ENCODE results near the gene GABARAPL2. TPM values are rescaled to one million over a fixed set of nuclear protein-coding genes. Genes with fewer than 3 reads are reported as not detected.
"Not testable (repeated sequence)": the region's sequence is repeated elsewhere in the genome, so short reads cannot be mapped to it uniquely, and the experiment has no call there.

GABARAPL2 gene
- polyA plus RNA-seq, 3 donors, result 84.3 to 302 (median 280) TPM

DNA sequence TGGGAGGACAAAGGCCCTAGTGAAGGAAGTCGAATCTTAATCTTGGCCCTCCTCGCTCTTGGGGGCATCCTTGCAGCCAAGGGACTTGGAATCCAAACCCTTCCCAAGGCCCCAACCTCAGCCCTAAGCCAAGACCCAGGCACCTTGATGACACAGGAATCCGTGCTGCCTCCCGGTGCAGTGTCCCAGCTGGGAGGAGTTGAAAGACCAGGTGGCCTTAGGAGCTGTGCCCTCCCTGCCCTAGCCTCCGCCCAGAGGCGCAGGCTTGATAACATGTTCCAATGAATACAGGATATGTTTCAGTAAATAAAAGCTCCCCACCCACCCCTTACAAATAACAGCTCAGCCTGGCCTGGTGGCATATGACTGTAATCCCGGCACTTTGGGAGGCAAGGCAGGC is 30.3 kb upstream of the GABARAPL2 start, which contains the start of gene CHST5:
TSS of gene CHST5 (minus strand) at position 208 of the 400 bp plus-strand sequence. CDS start 5,724 bp downstream, outside the sequence.
- Histone ChIP-seq H4K20me1 (ENCODE audit: insufficient read depth, low read length) (no peaks in the 10 kb centered on the region), H3K4me2 (replicated peaks; ENCODE audit: extremely low read depth, low read length, poor library complexity, severe bottlenecking) (no peak within 1 kb of the TSS), H3K9ac (ENCODE audit: insufficient read depth, low read length, poor library complexity, severe bottlenecking) (no peak within 1 kb of the TSS), H3K27ac (ENCODE audit: low read depth in 1 of 2, low read length in 2 of 2) (no peak within 1 kb of the TSS), H3K9me3 (replicated peaks in 1 of 2; ENCODE audit: control insufficient read depth in 1 of 2, insufficient read depth in 1 of 2, low read length in 2 of 2) (no peaks in the 10 kb centered on the region), H3K4me3 (replicated peaks in 1 of 3; ENCODE audit: low read depth in 2 of 3, low read length in 3 of 3) (no peak within 1 kb of the TSS), H3K27me3 (ENCODE audit: control insufficient read depth in 2 of 2, insufficient read depth in 2 of 2, low read length in 2 of 2) (no peaks in the 10 kb centered on the region), H3K36me3 (replicated peaks in 1 of 2; ENCODE audit: control insufficient read depth in 1 of 2, insufficient read depth in 2 of 2, low read length in 2 of 2) (no peaks in the 10 kb centered on the region), H2AFZ (ENCODE audit: insufficient read depth, low read depth, low read length, poor library complexity, severe bottlenecking) (no peak within 1 kb of the TSS), H3K4me1 (ENCODE audit: control insufficient read depth in 1 of 2, insufficient read depth in 2 of 2, low read length in 2 of 2) (no peaks in the 10 kb centered on the region), H3K79me2 (ENCODE audit: insufficient read depth, low read length) (no peaks in the 10 kb centered on the region)
- Mint-ChIP-seq H3K4me1 (no peaks in the 10 kb centered on the region), H3K27me3 (ENCODE audit: low read depth in 3 of 3) (peaks cover 0 to 4% (median 4%) of the 10 kb centered on the region in 3 donors), H3K4me3 (no peak within 1 kb of the TSS), H3K36me3 (no peaks in the 10 kb centered on the region), H3K27ac (no peak within 1 kb of the TSS), H3K9me3 (peaks cover 0 to 2% (median 0%) of the 10 kb centered on the region in 7 donors)
- WGBS (ENCODE audit: insufficient coverage), result 100% methylated on average over 4 of the region's 7 CpGs
- no peak for DNase-seq
- TF ChIP-seq, protein P1, sequence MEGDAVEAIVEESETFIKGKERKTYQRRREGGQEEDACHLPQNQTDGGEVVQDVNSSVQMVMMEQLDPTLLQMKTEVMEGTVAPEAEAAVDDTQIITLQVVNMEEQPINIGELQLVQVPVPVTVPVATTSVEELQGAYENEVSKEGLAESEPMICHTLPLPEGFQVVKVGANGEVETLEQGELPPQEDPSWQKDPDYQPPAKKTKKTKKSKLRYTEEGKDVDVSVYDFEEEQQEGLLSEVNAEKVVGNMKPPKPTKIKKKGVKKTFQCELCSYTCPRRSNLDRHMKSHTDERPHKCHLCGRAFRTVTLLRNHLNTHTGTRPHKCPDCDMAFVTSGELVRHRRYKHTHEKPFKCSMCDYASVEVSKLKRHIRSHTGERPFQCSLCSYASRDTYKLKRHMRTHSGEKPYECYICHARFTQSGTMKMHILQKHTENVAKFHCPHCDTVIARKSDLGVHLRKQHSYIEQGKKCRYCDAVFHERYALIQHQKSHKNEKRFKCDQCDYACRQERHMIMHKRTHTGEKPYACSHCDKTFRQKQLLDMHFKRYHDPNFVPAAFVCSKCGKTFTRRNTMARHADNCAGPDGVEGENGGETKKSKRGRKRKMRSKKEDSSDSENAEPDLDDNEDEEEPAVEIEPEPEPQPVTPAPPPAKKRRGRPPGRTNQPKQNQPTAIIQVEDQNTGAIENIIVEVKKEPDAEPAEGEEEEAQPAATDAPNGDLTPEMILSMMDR (IDR thresholded peaks at IDR 0.05), result no peak
- intact Hi-C loops (cut with micrococcal nuclease), result no loop called here

DNA sequence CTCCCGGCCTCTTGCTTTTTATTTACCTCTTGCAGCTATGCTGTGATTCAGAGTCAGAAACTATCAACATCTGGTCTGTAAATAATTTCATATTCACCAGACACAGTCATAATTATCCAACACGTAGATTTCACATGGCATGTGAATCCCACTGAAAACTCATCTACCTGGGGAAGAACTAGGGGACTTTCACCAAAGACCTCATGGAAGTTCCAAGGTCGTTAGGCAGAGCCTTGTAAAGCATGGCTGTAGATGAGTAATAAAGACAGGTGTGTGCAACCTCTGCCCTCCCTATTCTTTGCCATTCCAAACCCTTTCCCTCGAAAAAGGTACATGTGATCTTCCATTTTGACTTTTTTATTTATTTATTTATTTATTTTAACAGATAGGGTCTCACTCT is 28.4 kb upstream of the GABARAPL2 start:
- Histone ChIP-seq H3K4me2 (replicated peaks; ENCODE audit: extremely low read depth, low read length, poor library complexity, severe bottlenecking) (no peak overlapping the region), H3K79me2 (ENCODE audit: insufficient read depth, low read length) (no peaks in the 10 kb centered on the region), H3K4me3 (replicated peaks in 1 of 3; ENCODE audit: low read depth in 2 of 3, low read length in 3 of 3) (no peak overlapping the region), H3K27ac (ENCODE audit: low read depth in 1 of 2, low read length in 2 of 2) (no peak overlapping the region), H4K20me1 (ENCODE audit: insufficient read depth, low read length) (no peaks in the 10 kb centered on the region), H3K36me3 (replicated peaks in 1 of 2; ENCODE audit: control insufficient read depth in 1 of 2, insufficient read depth in 2 of 2, low read length in 2 of 2) (no peaks in the 10 kb centered on the region), H2AFZ (ENCODE audit: insufficient read depth, low read depth, low read length, poor library complexity, severe bottlenecking) (no peak overlapping the region), H3K4me1 (ENCODE audit: control insufficient read depth in 1 of 2, insufficient read depth in 2 of 2, low read length in 2 of 2) (no peaks in the 10 kb centered on the region), H3K27me3 (ENCODE audit: control insufficient read depth in 2 of 2, insufficient read depth in 2 of 2, low read length in 2 of 2) (no peaks in the 10 kb centered on the region), H3K9ac (ENCODE audit: insufficient read depth, low read length, poor library complexity, severe bottlenecking) (no peak overlapping the region), H3K9me3 (replicated peaks in 1 of 2; ENCODE audit: control insufficient read depth in 1 of 2, insufficient read depth in 1 of 2, low read length in 2 of 2) (no peaks in the 10 kb centered on the region)
- intact Hi-C loops (cut with micrococcal nuclease), result no loop called here
- 83% methylated on average over 1 of the region's 4 CpGs for WGBS (ENCODE audit: insufficient coverage)
- TF ChIP-seq, protein P1 (IDR thresholded peaks at IDR 0.05), result no peak
- H3K27ac Mint-ChIP-seq, result no peak overlapping the region
- no peaks in the 10 kb centered on the region for H3K4me1 Mint-ChIP-seq
- no peaks in the 10 kb centered on the region for H3K36me3 Mint-ChIP-seq
- no peak overlapping the region for H3K4me3 Mint-ChIP-seq
- H3K27me3 Mint-ChIP-seq (ENCODE audit: low read depth in 3 of 3), result peaks cover 0 to 3% (median 0%) of the 10 kb centered on the region in 3 donors
- no peak for DNase-seq
- H3K9me3 Mint-ChIP-seq, result peaks cover 0 to 2% (median 0%) of the 10 kb centered on the region in 7 donors

DNA sequence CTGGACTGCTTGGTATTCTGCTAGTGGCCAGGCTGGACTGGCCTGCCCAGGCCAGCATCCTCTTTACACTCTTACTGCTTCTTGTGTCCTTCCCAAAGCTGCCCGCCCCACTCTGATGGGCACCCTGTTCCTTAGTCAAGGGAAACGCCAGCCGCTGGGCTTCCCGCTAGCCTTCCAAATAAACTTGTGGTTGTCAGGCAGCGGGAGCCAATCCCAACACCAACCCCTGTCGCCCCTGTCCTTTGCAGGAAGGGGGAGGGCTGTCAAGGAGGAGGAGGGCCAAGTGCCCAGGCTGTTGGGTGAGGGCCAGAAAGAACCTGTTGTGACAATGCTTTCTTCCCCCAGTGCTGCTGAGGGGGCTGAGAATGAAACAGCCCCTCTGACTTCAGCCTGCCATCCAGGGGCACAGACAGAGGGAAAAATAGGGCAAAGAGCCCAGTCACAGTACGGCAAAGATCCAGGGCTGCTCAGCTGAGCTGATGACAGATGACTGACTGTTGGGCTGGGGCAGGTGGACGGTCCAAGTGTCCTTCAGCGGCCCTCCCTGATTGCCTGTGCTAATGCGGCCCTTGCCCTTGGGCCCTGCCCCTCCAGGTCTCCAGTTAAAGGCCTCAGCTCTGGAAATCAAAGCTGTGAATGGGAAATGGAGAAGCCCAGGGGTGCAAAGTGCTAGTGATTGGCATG is 27.2 kb upstream of the GABARAPL2 start:
- H3K4me3 ChIP-seq (replicated peaks in 1 of 3; ENCODE audit: low read depth in 2 of 3, low read length in 3 of 3); H3K4me1 ChIP-seq (ENCODE audit: control insufficient read depth in 1 of 2, insufficient read depth in 2 of 2, low read length in 2 of 2); H3K27ac Mint-ChIP-seq; intact Hi-C loops (cut with micrococcal nuclease); H3K36me3 Mint-ChIP-seq; H3K4me3 Mint-ChIP-seq; H3K27me3 ChIP-seq (ENCODE audit: control insufficient read depth in 2 of 2, insufficient read depth in 2 of 2, low read length in 2 of 2); H3K79me2 ChIP-seq (ENCODE audit: insufficient read depth, low read length); H4K20me1 ChIP-seq (ENCODE audit: insufficient read depth, low read length); H3K4me1 Mint-ChIP-seq; H2AFZ ChIP-seq (ENCODE audit: insufficient read depth, low read depth, low read length, poor library complexity, severe bottlenecking); H3K9me3 ChIP-seq (replicated peaks in 1 of 2; ENCODE audit: control insufficient read depth in 1 of 2, insufficient read depth in 1 of 2, low read length in 2 of 2); DNase-seq; H3K27ac ChIP-seq (ENCODE audit: low read depth in 1 of 2, low read length in 2 of 2); H3K27me3 Mint-ChIP-seq (ENCODE audit: low read depth in 3 of 3); H3K36me3 ChIP-seq (replicated peaks in 1 of 2; ENCODE audit: control insufficient read depth in 1 of 2, insufficient read depth in 2 of 2, low read length in 2 of 2); H3K9me3 Mint-ChIP-seq; H3K9ac ChIP-seq (ENCODE audit: insufficient read depth, low read length, poor library complexity, severe bottlenecking); H3K4me2 ChIP-seq (replicated peaks; ENCODE audit: extremely low read depth, low read length, poor library complexity, severe bottlenecking): not testable (repeated sequence)
- no CpG with 5 or more reads among the region's 10 CpGs for WGBS (ENCODE audit: insufficient coverage)
